ENCODE data around the gene ULBP2.

Gene ULBP2

DNA sequence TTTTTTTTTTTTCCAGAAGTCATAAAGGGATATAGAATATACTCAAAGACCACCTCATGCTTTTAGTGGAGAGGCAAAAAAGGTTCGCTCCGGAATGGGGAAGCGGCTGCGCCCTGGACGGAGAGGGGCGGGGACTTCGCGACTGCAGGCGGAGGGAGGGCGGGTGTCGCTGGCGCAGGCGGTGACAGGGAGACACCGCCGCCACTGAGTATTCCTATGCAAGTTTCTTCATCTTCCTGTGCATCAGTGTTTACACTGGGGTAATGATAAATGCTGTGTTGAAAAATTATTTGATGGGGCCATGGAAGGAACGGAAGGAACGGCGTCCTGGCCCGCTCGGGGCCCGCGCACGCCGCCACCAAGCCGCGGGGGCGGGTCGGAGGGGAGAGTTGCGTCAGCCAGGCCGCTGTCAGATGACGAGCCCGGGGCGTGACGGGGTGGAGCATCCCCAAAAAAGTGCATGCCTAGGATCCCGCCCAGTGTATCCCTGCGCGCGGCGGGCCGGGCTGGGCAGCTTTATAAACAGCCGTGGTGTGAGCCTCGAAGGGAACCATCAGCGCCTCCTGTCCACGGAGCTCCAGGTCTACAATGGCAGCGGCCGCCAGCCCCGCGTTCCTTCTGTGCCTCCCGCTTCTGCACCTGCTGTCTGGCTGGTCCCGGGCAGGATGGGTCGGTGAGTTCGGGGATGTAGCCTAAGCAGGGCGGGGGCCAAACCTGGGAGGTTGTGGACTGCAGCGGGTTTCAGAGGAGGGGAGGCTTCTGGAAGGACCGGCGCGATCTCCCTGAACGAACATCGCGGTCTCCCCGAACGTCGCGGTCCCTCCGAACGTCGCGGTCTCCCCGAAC, 21.9 kb downstream of the ULBP2 start, which contains the start of gene ULBP1:
Gene ULBP1, plus strand, starts transcription at position 482 of the 846 bp plus-strand sequence. Its CDS starts 107 bp downstream, at position 589.
- TF ChIP-seq ZC3H10 (CRISPR knock-in tag; IDR thresholded peaks at IDR 0.05) (no peak), CREB5 (CRISPR knock-in tag; IDR thresholded peaks at IDR 0.05; ENCODE audit: low read depth) (no peak), TOX (CRISPR knock-in tag; IDR thresholded peaks at IDR 0.05; ENCODE audit: borderline replicate concordance) (no peak), OSR1 (CRISPR knock-in tag; IDR thresholded peaks at IDR 0.05) (no peak), ZNF565 (CRISPR knock-in tag; conservative IDR thresholded peaks at IDR 0.05; ENCODE audit: low read depth) (no peak), PPARA (CRISPR knock-in tag; IDR thresholded peaks at IDR 0.05; ENCODE audit: borderline replicate concordance) (no peak), ZNF8 (CRISPR knock-in tag; IDR thresholded peaks at IDR 0.05) (no peak), RARB (CRISPR knock-in tag; IDR thresholded peaks at IDR 0.05) (no peak), GLIS3 (CRISPR knock-in tag; IDR thresholded peaks at IDR 0.05) (no peak), CSDC2 (CRISPR knock-in tag; IDR thresholded peaks at IDR 0.05) (no peak), ZFP3 (CRISPR knock-in tag; IDR thresholded peaks at IDR 0.05) (no peak), BACH2 (CRISPR knock-in tag; IDR thresholded peaks at IDR 0.05; ENCODE audit: borderline replicate concordance) (no peak), TSHZ2 (CRISPR knock-in tag; IDR thresholded peaks at IDR 0.05) (no peak), TCF4 (CRISPR knock-in tag; IDR thresholded peaks at IDR 0.05; ENCODE audit: borderline replicate concordance) (no peak), ZNF70 (CRISPR knock-in tag; IDR thresholded peaks at IDR 0.05) (no peak)
- TF ChIP-seq, protein P1, sequence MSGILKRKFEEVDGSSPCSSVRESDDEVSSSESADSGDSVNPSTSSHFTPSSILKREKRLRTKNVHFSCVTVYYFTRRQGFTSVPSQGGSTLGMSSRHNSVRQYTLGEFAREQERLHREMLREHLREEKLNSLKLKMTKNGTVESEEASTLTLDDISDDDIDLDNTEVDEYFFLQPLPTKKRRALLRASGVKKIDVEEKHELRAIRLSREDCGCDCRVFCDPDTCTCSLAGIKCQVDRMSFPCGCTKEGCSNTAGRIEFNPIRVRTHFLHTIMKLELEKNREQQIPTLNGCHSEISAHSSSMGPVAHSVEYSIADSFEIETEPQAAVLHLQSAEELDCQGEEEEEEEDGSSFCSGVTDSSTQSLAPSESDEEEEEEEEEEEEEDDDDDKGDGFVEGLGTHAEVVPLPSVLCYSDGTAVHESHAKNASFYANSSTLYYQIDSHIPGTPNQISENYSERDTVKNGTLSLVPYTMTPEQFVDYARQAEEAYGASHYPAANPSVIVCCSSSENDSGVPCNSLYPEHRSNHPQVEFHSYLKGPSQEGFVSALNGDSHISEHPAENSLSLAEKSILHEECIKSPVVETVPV (CRISPR knock-in tag; IDR thresholded peaks at IDR 0.05), result no peak
- ATAC-seq, result peak; percentile 65

GRCh38 chr6:149964308-149965193, 22.7 kb downstream of the ULBP2 start:
- ATAC-seq, result peak; percentile 22; the same call in 2 of the 3 replicates
- TF ChIP-seq, protein P2, sequence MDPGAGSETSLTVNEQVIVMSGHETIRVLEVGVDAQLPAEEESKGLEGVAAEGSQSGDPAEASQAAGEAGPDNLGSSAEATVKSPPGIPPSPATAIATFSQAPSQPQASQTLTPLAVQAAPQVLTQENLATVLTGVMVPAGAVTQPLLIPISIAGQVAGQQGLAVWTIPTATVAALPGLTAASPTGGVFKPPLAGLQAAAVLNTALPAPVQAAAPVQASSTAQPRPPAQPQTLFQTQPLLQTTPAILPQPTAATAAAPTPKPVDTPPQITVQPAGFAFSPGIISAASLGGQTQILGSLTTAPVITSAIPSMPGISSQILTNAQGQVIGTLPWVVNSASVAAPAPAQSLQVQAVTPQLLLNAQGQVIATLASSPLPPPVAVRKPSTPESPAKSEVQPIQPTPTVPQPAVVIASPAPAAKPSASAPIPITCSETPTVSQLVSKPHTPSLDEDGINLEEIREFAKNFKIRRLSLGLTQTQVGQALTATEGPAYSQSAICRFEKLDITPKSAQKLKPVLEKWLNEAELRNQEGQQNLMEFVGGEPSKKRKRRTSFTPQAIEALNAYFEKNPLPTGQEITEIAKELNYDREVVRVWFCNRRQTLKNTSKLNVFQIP (CRISPR knock-in tag; IDR thresholded peaks at IDR 0.05; ENCODE audit: borderline replicate concordance, low read depth), result no peak
- TF ChIP-seq ZNF8 (CRISPR knock-in tag; IDR thresholded peaks at IDR 0.05) (no peak), ESRRG (CRISPR knock-in tag; IDR thresholded peaks at IDR 0.05) (no peak), ZFP3 (CRISPR knock-in tag; IDR thresholded peaks at IDR 0.05) (no peak), RARB (CRISPR knock-in tag; IDR thresholded peaks at IDR 0.05) (no peak), CSDC2 (CRISPR knock-in tag; IDR thresholded peaks at IDR 0.05) (no peak), ZFP30 (CRISPR knock-in tag; IDR thresholded peaks at IDR 0.05) (no peak), ZNF70 (CRISPR knock-in tag; IDR thresholded peaks at IDR 0.05) (no peak), PPARA (CRISPR knock-in tag; IDR thresholded peaks at IDR 0.05; ENCODE audit: borderline replicate concordance) (no peak), TOX (CRISPR knock-in tag; IDR thresholded peaks at IDR 0.05; ENCODE audit: borderline replicate concordance) (no peak), GLIS3 (CRISPR knock-in tag; IDR thresholded peaks at IDR 0.05) (no peak), TSHZ2 (CRISPR knock-in tag; IDR thresholded peaks at IDR 0.05) (no peak), CREB5 (CRISPR knock-in tag; IDR thresholded peaks at IDR 0.05; ENCODE audit: low read depth) (no peak)
- TF ChIP-seq, protein P1 (CRISPR knock-in tag; IDR thresholded peaks at IDR 0.05), result no peak
- TF ChIP-seq, protein P3, sequence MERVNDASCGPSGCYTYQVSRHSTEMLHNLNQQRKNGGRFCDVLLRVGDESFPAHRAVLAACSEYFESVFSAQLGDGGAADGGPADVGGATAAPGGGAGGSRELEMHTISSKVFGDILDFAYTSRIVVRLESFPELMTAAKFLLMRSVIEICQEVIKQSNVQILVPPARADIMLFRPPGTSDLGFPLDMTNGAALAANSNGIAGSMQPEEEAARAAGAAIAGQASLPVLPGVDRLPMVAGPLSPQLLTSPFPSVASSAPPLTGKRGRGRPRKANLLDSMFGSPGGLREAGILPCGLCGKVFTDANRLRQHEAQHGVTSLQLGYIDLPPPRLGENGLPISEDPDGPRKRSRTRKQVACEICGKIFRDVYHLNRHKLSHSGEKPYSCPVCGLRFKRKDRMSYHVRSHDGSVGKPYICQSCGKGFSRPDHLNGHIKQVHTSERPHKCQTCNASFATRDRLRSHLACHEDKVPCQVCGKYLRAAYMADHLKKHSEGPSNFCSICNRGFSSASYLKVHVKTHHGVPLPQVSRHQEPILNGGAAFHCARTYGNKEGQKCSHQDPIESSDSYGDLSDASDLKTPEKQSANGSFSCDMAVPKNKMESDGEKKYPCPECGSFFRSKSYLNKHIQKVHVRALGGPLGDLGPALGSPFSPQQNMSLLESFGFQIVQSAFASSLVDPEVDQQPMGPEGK (CRISPR knock-in tag; IDR thresholded peaks at IDR 0.05; ENCODE audit: borderline replicate concordance), result no peak

Measured in SK-N-SH treated with all-trans-retinoic acid at 6 μM for 48 hours (cell line).